ENCODE data around the gene PPP1R15B. TPM values are rescaled to one million over a fixed set of nuclear protein-coding genes. Genes with fewer than 3 reads are reported as not detected.

PPP1R15B gene
- total RNA-seq, 1 experiment from 2014 or later: 69.3 TPM

DNA sequence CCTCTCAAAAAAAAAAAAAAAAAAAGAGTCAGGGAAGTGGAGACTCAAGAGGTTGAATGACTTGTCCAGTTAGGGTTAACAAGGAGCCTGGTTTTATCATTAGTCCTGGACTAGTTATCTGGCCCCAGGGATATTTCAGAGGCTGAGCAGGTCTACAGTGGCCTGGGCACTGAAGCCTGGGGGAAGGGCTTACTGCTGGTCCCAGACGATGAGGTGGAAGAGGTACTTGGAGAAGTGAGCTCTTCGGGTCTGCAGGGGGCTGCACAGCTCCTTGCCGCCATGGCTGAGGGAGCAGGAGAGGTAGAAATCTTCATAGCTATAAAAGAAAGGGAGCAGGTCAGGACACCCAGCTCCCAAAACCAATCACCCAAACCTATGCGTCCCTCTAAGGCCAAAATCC lies 42.9 kb upstream of the PPP1R15B start:
- ChIA-PET CTCF (no interaction called here), RAD21 (ENCODE audit: low non-redundant PET in 1 of 2, low total read pairs in 2 of 2, uncharacterized antibody in 2 of 2, unreplicated experiment in 2 of 2) (no interaction called here), POLR2A (no interaction called here)
- BruUV-seq (replicated peaks): no TSS peak
- Histone ChIP-seq H3K9me2 (ENCODE audit: insufficient read depth) (no peaks in the 10 kb centered on the region), H2AFZ (ENCODE audit: low read depth, low read length, poor library complexity, severe bottlenecking) (no peak overlapping the region), H3K36me3 (ENCODE audit: control insufficient read depth in 1 of 2, insufficient read depth in 2 of 2, low read length in 2 of 2) (no peaks in the 10 kb centered on the region; a peak in 1 of 4 replicates), H3K9ac (ENCODE audit: low read length) (no peak overlapping the region), H3K4me2 (ENCODE audit: low read length) (no peak overlapping the region), H3K4me3 (replicated peaks in 1 of 2; ENCODE audit: low read depth in 1 of 2, low read length in 2 of 2) (no peak overlapping the region), H3K27ac (ENCODE audit: low read depth, low read length) (no peak overlapping the region), H3K79me2 (ENCODE audit: insufficient read depth, low read length) (no peaks in the 10 kb centered on the region), H4K20me1 (ENCODE audit: insufficient read depth) (no peaks in the 10 kb centered on the region), H3K4me1 (ENCODE audit: control insufficient read depth in 1 of 2, insufficient read depth in 2 of 2, low read length in 2 of 2) (peaks cover 3 to 18% of the 10 kb centered on the region in 2 experiments; a peak in 3 of 4 replicates), H3K27me3 (ENCODE audit: insufficient read depth, low read length) (no peaks in the 10 kb centered on the region), H3K9me3 (ENCODE audit: control insufficient read depth in 1 of 2, insufficient read depth in 1 of 2, low read depth in 1 of 2, low read length in 2 of 2) (no peaks in the 10 kb centered on the region)
- no peak for TF ChIP-seq CTCF (IDR thresholded peaks at IDR 0.05 in 2 of 3, conservative IDR thresholded peaks at IDR 0.05 in 1 of 3; ENCODE audit: borderline replicate concordance in 1 of 3, insufficient read depth in 1 of 3, low read depth in 2 of 3, low read length in 2 of 3)
- TF ChIP-seq POLR2A (IDR thresholded peaks at IDR 0.05; ENCODE audit: borderline replicate concordance, extremely low read depth, insufficient read depth, insufficient read length): no peak
- no peak for TF ChIP-seq EGR1 (IDR thresholded peaks at IDR 0.05; ENCODE audit: low read depth)
- no peak for TF ChIP-seq ZBTB33 (IDR thresholded peaks at IDR 0.05; ENCODE audit: extremely low read depth, insufficient replicate concordance, low read length)
- no peak for TF ChIP-seq CEBPB (IDR thresholded peaks at IDR 0.05; ENCODE audit: low read depth)
- TF ChIP-seq, protein P1, sequence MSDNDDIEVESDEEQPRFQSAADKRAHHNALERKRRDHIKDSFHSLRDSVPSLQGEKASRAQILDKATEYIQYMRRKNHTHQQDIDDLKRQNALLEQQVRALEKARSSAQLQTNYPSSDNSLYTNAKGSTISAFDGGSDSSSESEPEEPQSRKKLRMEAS (IDR thresholded peaks at IDR 0.05): no peak
- intact Hi-C loops (cut with micrococcal nuclease): no loop called here
- ATAC-seq (no peak), DNase-seq (ENCODE audit: low read depth, low spot score) (no peak)

Data from HCT116 (cell line).